Thyroid gland (tissue), 4 donors: ENCODE results near the gene NUDCD2. TPM values are rescaled to one million over a fixed set of nuclear protein-coding genes. Genes with fewer than 3 reads are reported as not detected.
A peak's percentile ranks its signal among the peaks of the same experiment; 100 is the strongest.
"Not testable (repeated sequence)": the region's sequence is repeated elsewhere in the genome, so short reads cannot be mapped to it uniquely, and the experiment has no call there.

ENCODE experiments used
- DNase-seq, 2 donors: peaks; one replicate each; pipeline ENCODE4 v3.0.0-alpha.2; 2019
- H3K27ac ChIP-seq, 3 donors: fragments of 200-600 bp; sonication (generic); 1 replicate in 2 of 3; 2 replicates in 1 of 3; pipeline ENCODE4 v1.5.1; 2016 to 2019; ENCODE audit warnings: mild to moderate bottlenecking in 1 of 3, moderate library complexity in 1 of 3
- H3K27me3 ChIP-seq: fragments of 200-600 bp; sonication (generic); one replicate; pipeline ENCODE4 v1.5.1; 2019
- H3K36me3 ChIP-seq, 2 donors: fragments of 200-600 bp; sonication (generic); one replicate each; pipeline ENCODE4 v1.5.1; 2016 to 2019
- H3K4me1 ChIP-seq, 2 donors: fragments of 200-600 bp; sonication (generic); one replicate each; pipeline ENCODE4 v1.5.1; 2017 to 2019
- H3K4me3 ChIP-seq, 3 donors: fragments of 200-600 bp; sonication (generic); replicated peaks in 1 of 3; 1 replicate in 2 of 3; 2 replicates in 1 of 3; pipeline ENCODE4 v1.5.1; 2016; ENCODE audit warnings: mild to moderate bottlenecking in 1 of 3
- H3K9me3 ChIP-seq: fragments of 200-600 bp; sonication (generic); one replicate; pipeline ENCODE4 v1.5.1; 2017
- CTCF ChIP-seq, 6 experiments: fragments of 200-600 bp in 3 of 6; fragments of 450-650 bp in 3 of 6; sonication (generic) in 3 of 6; IDR thresholded peaks; one replicate each; pipeline ENCODE4 v1.5.1; 2016 to 2019; ENCODE audit warnings: antibody characterized with exemption in 6 of 6, mild to moderate bottlenecking in 2 of 6, inconsistent platforms in 1 of 6, moderate library complexity in 1 of 6
- POLR2A ChIP-seq, 2 donors: fragments of 450-650 bp; IDR thresholded peaks; one replicate each; pipeline ENCODE4 v1.6.1; 2017; ENCODE audit warnings: antibody characterized with exemption in 2 of 2, mild to moderate bottlenecking in 2 of 2, moderate library complexity in 1 of 2
- WGBS, 2 donors: methylation state at CpG; one replicate each; pipeline ENCODE4 v1.1.5; 2017; 5-methylcytosine and 5-hydroxymethylcytosine counted together
- intact Hi-C: fragments of 100-400 bp; cut with DNase I; formaldehyde crosslinking; loops from one replicate; pipeline ENCODE4 v1.15.1; 2023
- total RNA-seq, 4 donors: library from RNA; depleted of rRNA; stranded (reverse); fragments of >200 nt; gene quantifications; one replicate each; pipeline ENCODE4 v1.2.3, GENCODE V29; 2016

The NUDCD2 gene
- total RNA-seq, 4 donors from 2014 or later = 7.0 to 19.5 (median 14.8) TPM

GRCh38 chr5:163458778-163459385, 1.0 kb downstream of the NUDCD2 start:
- Histone ChIP-seq H3K27me3 (no peaks in the 10 kb centered on the region), H3K36me3 (no peaks in the 10 kb centered on the region), H3K4me1 (peaks cover 14 to 18% of the 10 kb centered on the region in 2 donors), H3K9me3 (no peaks in the 10 kb centered on the region), H3K27ac (peak overlapping the region in 2 of 3 donors; percentile 92 to 98), H3K4me3 (peak overlapping the region; percentile 44 to 55 (median 45))
- intact Hi-C loops = no loop called here
- no peak for DNase-seq
- no peak for TF ChIP-seq CTCF (IDR thresholded peaks at IDR 0.05)
- no peak for TF ChIP-seq POLR2A (IDR thresholded peaks at IDR 0.05)
- WGBS, 2 donors = 37 to 44% methylated on average over 6 of the region's 6 CpGs

- H3K27ac ChIP-seq = no peak overlapping the region
- TF ChIP-seq CTCF (IDR thresholded peaks at IDR 0.05) (no peak), POLR2A (IDR thresholded peaks at IDR 0.05) (no peak)
- WGBS, 2 donors = 94 to 96% methylated on average over 7 of the region's 7 CpGs
- no peaks in the 10 kb centered on the region for H3K9me3 ChIP-seq
- no peak for DNase-seq
- H3K36me3 ChIP-seq = peaks cover 0 to 4% of the 10 kb centered on the region in 2 donors
- intact Hi-C loops = no loop called here
- H3K4me3 ChIP-seq = no peak overlapping the region
- peaks cover 12 to 18% of the 10 kb centered on the region in 2 donors for H3K4me1 ChIP-seq
- H3K27me3 ChIP-seq = no peaks in the 10 kb centered on the region
These were observed 3.1 kb downstream of the NUDCD2 start for GRCh38 chr5:163456840-163457239.

GRCh38 chr5:163456029-163456589, 3.8 kb downstream of the NUDCD2 start:
- H3K9me3 ChIP-seq = no peaks in the 10 kb centered on the region
- 88 to 89% methylated on average over 2 of the region's 2 CpGs for WGBS, 2 donors
- DNase-seq = no peak
- TF ChIP-seq CTCF (IDR thresholded peaks at IDR 0.05) (no peak), POLR2A (IDR thresholded peaks at IDR 0.05) (no peak)
- H3K27ac ChIP-seq = no peak overlapping the region
- H3K27me3 ChIP-seq = no peaks in the 10 kb centered on the region
- intact Hi-C loops = no loop called here
- H3K36me3 ChIP-seq = peaks cover 0 to 4% of the 10 kb centered on the region in 2 donors
- no peak overlapping the region for H3K4me3 ChIP-seq
- peaks cover 4 to 16% of the 10 kb centered on the region in 2 donors for H3K4me1 ChIP-seq

- H3K27me3 ChIP-seq, H3K27ac ChIP-seq, H3K4me3 ChIP-seq, H3K9me3 ChIP-seq, intact Hi-C loops, DNase-seq, H3K36me3 ChIP-seq: not testable (repeated sequence)
- WGBS, 2 donors = 97% methylated on average over 17 of the region's 17 CpGs
- H3K4me1 ChIP-seq = peaks cover 0 to 13% of the 10 kb centered on the region in 2 donors
These were observed 4.5 kb downstream of the NUDCD2 start for GRCh38 chr5:163455406-163455805.

- Histone ChIP-seq H3K27ac (no peak overlapping the region), H3K9me3 (no peaks in the 10 kb centered on the region), H3K4me3 (no peak overlapping the region), H3K27me3 (no peaks in the 10 kb centered on the region), H3K4me1 (peaks cover 0 to 8% of the 10 kb centered on the region in 2 donors), H3K36me3 (peaks cover 0 to 4% of the 10 kb centered on the region in 2 donors)
- intact Hi-C loops = no loop called here
- 89 to 96% methylated on average over 1 of the region's 1 CpG for WGBS, 2 donors
- TF ChIP-seq CTCF (IDR thresholded peaks at IDR 0.05) (no peak), POLR2A (IDR thresholded peaks at IDR 0.05) (no peak)
- no peak for DNase-seq
These were observed 6.2 kb downstream of the NUDCD2 start for GRCh38 chr5:163453705-163454104.
